GM12878 (cell line): ENCODE measurements around the gene MGAT5. TPM values are rescaled to one million over a fixed set of nuclear protein-coding genes. Genes with fewer than 3 reads are reported as not detected.

Experiments used
- BCL11A ChIP-seq: IDR thresholded peaks from 2 replicates; pipeline ENCODE4 v1.6.1; 2011; ENCODE audit warnings: low read depth, low read length
- BMI1 ChIP-seq: fragments of 450-650 bp; IDR thresholded peaks from 2 replicates; pipeline ENCODE4 v1.6.1; 2016; ENCODE audit warnings: mild to moderate bottlenecking, moderate library complexity, borderline replicate concordance
- CHD4 ChIP-seq: fragments of 200-600 bp; sonication (generic); IDR thresholded peaks from 2 replicates; pipeline ENCODE4 v1.6.1; 2016; ENCODE audit warnings: mild to moderate bottlenecking
- EED ChIP-seq: sonication (generic); IDR thresholded peaks from 2 replicates; pipeline ENCODE4 v1.6.1; 2016; ENCODE audit warnings: antibody characterized with exemption, low read depth
- ETV6 ChIP-seq, 2 experiments: fragments of 450-650 bp in 1 of 2; IDR thresholded peaks in 1 of 2; conservative IDR thresholded peaks in 1 of 2; 2 replicates each; pipeline ENCODE4 v1.6.1; 2014; ENCODE audit warnings: antibody characterized with exemption in 1 of 2, borderline replicate concordance in 1 of 2, low read depth in 1 of 2, mild to moderate bottlenecking in 1 of 2, moderate library complexity in 1 of 2
- HDAC6 ChIP-seq: fragments of 200-600 bp; sonication (generic); IDR thresholded peaks from one replicate; pipeline ENCODE4 v1.8.0; 2017; ENCODE audit warnings: antibody characterized with exemption; ENCODE audit not compliant: unreplicated experiment
- IKZF2 ChIP-seq, 2 experiments: fragments of 450-650 bp; IDR thresholded peaks; 2 replicates each; pipeline ENCODE4 v1.6.1; 2017; ENCODE audit warnings: mild to moderate bottlenecking in 2 of 2, moderate library complexity in 2 of 2
- KAT2A ChIP-seq: conservative IDR thresholded peaks from 2 replicates; pipeline ENCODE4 v1.6.1; 2011; ENCODE audit warnings: low read depth, low read length; ENCODE audit not compliant: control insufficient read depth
- MTA2 ChIP-seq: fragments of 450-650 bp; IDR thresholded peaks from 2 replicates; pipeline ENCODE4 v1.6.1; 2016; ENCODE audit warnings: low read depth, mild to moderate bottlenecking, moderate library complexity
- MTA3 ChIP-seq: IDR thresholded peaks from 2 replicates; pipeline ENCODE4 v1.6.1; 2012; ENCODE audit warnings: low read length, inconsistent platforms, borderline replicate concordance
- NBN ChIP-seq: fragments of 450-650 bp; IDR thresholded peaks from 2 replicates; pipeline ENCODE4 v1.6.1; 2016
- NFIC ChIP-seq: IDR thresholded peaks from 2 replicates; pipeline ENCODE4 v1.6.1; 2012; ENCODE audit warnings: low read depth, mild to moderate bottlenecking, inconsistent platforms, low read length, moderate library complexity
- NR2C1 ChIP-seq: fragments of 450-650 bp; IDR thresholded peaks from 2 replicates; pipeline ENCODE4 v1.6.1; 2017; ENCODE audit warnings: antibody characterized with exemption, mild to moderate bottlenecking, moderate library complexity
- NR2F1 ChIP-seq: fragments of 450-650 bp; conservative IDR thresholded peaks from 2 replicates; pipeline ENCODE4 v1.6.1; 2017; ENCODE audit warnings: mild to moderate bottlenecking
- PAX8 ChIP-seq: fragments of 450-650 bp; IDR thresholded peaks from 2 replicates; pipeline ENCODE4 v1.6.1; 2017; ENCODE audit warnings: mild to moderate bottlenecking, moderate library complexity
- PML ChIP-seq: IDR thresholded peaks from 2 replicates; pipeline ENCODE4 v1.6.1; 2012; ENCODE audit warnings: low read length, inconsistent platforms
- POLR2A ChIP-seq: IDR thresholded peaks from 2 replicates; pipeline ENCODE4 v1.6.1; 2011; ENCODE audit warnings: low read depth, mild to moderate bottlenecking, low read length
- POLR2AphosphoS5 ChIP-seq: IDR thresholded peaks from 2 replicates; pipeline ENCODE4 v1.6.1; 2011; ENCODE audit warnings: mild to moderate bottlenecking, low read length, inconsistent platforms
- SIX5 ChIP-seq: IDR thresholded peaks from 2 replicates; pipeline ENCODE4 v1.6.1; 2011; ENCODE audit warnings: mild to moderate bottlenecking, low read depth, low read length, moderate library complexity; ENCODE audit not compliant: severe bottlenecking
- SMAD5 ChIP-seq: IDR thresholded peaks from 2 replicates; pipeline ENCODE4 v1.6.1; 2016; ENCODE audit warnings: antibody characterized with exemption, low read depth
- WRNIP1 ChIP-seq: IDR thresholded peaks from 2 replicates; pipeline ENCODE4 v1.6.1; 2011; ENCODE audit warnings: low read depth, low read length, improper control_type of control experiment, borderline replicate concordance
- ZNF207 ChIP-seq: fragments of 450-650 bp; IDR thresholded peaks from 2 replicates; pipeline ENCODE4 v1.6.1; 2014; ENCODE audit warnings: antibody characterized with exemption, mild to moderate bottlenecking, borderline replicate concordance
- ZZZ3 ChIP-seq: IDR thresholded peaks from 2 replicates; pipeline ENCODE4 v1.6.1; 2011; ENCODE audit warnings: low read depth; ENCODE audit not compliant: control insufficient read depth, insufficient read length
- polyA plus RNA-seq, 11 experiments: library from polyadenylated mRNA; depleted of rRNA in 4 of 11; unstranded in 6 of 11; stranded (reverse) in 5 of 11; fragments of >200 nt; fragmentation: Nextera tagmentation in 4 of 11; fragmentation: Illumina TruSeq in 1 of 11; extraction: Ambion mirVana in 4 of 11; extraction: Trizol in 1 of 11; gene quantifications; 1 replicate in 1 of 11; 2 replicates in 10 of 11; pipeline versions ENCODE4 v1.2.1 to v1.2.3, GENCODE V29; 2011 to 2016; ENCODE audit warnings: inconsistent platforms in 2 of 11, missing spikeins in 2 of 11, low read depth in 1 of 11
- total RNA-seq, 4 experiments: library from RNA; depleted of rRNA in 3 of 4; stranded (reverse); fragments of >200 nt in 3 of 4; fragmentation: Illumina TruSeq in 1 of 4; extraction: Trizol in 1 of 4; gene quantifications; 2 replicates each; pipeline versions ENCODE4 v1.2.1 to v1.2.3, GENCODE V29; 2013 to 2021
- TF ChIP-seq, protein P1 (sequence below): fragments of 450-650 bp; IDR thresholded peaks from 2 replicates; pipeline ENCODE4 v1.6.1; 2014; ENCODE audit warnings: mild to moderate bottlenecking
- TF ChIP-seq, protein P2 (sequence below): fragments of 450-650 bp; IDR thresholded peaks from 2 replicates; pipeline ENCODE4 v1.6.1; 2017; ENCODE audit warnings: mild to moderate bottlenecking, low read depth, inconsistent platforms; ENCODE audit not compliant: poor library complexity, severe bottlenecking
- TF ChIP-seq, protein P3 (sequence below): IDR thresholded peaks from 2 replicates; pipeline ENCODE4 v1.6.1; 2011; ENCODE audit warnings: mild to moderate bottlenecking, low read depth, low read length, moderate library complexity; ENCODE audit not compliant: insufficient replicate concordance
- TF ChIP-seq, protein P4 (sequence below): fragments of 450-650 bp; IDR thresholded peaks from 2 replicates; pipeline ENCODE4 v1.6.1; 2017; ENCODE audit warnings: mild to moderate bottlenecking

Gene MGAT5
- total and polyA plus RNA-seq, 10 of the 15 experiments (the other 5 are each of a cell fraction or from before 2014, with no cell fraction given) = 4.9 to 104 (median 36.2) TPM

DNA sequence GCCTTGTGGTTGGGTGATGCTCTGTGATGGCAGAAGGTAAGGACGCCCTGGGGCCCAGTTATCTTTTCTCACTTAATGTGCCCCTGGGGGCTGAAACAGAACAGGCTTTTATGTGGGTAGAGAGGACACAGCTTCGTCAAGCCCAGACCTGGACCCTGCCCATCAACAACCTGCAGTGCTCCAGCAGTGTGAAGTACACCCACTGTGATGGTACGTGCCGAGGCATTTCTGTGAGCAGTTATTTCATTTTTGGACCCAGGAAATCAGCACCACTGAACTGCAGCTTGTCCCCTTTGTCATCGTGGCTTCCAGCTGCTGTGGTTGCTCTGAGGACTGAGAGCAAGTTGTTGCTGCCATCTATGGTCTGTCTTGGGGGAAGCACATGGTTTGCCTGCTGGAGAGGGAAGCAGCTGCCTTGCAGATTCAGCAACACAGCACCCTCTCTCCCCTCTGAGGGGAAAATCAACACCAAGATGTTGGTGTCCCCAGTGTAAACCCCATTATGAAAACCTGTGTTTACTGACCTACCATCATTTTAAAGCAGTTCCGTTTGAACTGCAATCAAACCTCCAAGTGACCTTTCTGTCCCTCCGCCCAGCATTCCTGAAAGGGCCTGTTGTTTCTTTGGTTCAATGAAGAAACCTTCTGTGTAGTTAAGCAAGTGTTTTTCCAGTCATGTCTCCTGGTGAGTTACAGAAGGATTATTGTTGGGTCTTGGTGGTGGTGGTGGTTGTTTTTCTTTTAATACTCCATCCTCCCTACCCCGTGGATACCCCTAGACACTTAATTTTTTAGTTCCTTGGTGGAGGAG lies 158.2 kb downstream of the MGAT5 start (continued):
- no peak for TF ChIP-seq PAX8
- TF ChIP-seq BMI1 = no peak
- no peak for TF ChIP-seq HDAC6
- TF ChIP-seq WRNIP1 = no peak; the same call in 1 of the 2 replicates
- no peak for TF ChIP-seq MTA3
- TF ChIP-seq BCL11A = no peak
- TF ChIP-seq SIX5 = no peak
- no peak for TF ChIP-seq ZNF207
- TF ChIP-seq, protein P1, sequence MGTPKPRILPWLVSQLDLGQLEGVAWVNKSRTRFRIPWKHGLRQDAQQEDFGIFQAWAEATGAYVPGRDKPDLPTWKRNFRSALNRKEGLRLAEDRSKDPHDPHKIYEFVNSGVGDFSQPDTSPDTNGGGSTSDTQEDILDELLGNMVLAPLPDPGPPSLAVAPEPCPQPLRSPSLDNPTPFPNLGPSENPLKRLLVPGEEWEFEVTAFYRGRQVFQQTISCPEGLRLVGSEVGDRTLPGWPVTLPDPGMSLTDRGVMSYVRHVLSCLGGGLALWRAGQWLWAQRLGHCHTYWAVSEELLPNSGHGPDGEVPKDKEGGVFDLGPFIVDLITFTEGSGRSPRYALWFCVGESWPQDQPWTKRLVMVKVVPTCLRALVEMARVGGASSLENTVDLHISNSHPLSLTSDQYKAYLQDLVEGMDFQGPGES = no peak
- TF ChIP-seq, protein P2, sequence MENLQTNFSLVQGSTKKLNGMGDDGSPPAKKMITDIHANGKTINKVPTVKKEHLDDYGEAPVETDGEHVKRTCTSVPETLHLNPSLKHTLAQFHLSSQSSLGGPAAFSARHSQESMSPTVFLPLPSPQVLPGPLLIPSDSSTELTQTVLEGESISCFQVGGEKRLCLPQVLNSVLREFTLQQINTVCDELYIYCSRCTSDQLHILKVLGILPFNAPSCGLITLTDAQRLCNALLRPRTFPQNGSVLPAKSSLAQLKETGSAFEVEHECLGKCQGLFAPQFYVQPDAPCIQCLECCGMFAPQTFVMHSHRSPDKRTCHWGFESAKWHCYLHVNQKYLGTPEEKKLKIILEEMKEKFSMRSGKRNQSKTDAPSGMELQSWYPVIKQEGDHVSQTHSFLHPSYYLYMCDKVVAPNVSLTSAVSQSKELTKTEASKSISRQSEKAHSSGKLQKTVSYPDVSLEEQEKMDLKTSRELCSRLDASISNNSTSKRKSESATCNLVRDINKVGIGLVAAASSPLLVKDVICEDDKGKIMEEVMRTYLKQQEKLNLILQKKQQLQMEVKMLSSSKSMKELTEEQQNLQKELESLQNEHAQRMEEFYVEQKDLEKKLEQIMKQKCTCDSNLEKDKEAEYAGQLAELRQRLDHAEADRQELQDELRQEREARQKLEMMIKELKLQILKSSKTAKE = no peak
- no peak for TF ChIP-seq KAT2A
- TF ChIP-seq IKZF2 (IDR thresholded peaks at IDR 0.05) = peak in 1 of 2 experiments; percentile 26; a peak in 1 of 4 replicates
- no peak for TF ChIP-seq CHD4
- TF ChIP-seq SMAD5 = no peak
- TF ChIP-seq, protein P3, sequence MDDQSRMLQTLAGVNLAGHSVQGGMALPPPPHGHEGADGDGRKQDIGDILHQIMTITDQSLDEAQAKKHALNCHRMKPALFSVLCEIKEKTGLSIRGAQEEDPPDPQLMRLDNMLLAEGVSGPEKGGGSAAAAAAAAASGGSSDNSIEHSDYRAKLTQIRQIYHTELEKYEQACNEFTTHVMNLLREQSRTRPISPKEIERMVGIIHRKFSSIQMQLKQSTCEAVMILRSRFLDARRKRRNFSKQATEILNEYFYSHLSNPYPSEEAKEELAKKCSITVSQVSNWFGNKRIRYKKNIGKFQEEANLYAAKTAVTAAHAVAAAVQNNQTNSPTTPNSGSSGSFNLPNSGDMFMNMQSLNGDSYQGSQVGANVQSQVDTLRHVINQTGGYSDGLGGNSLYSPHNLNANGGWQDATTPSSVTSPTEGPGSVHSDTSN = peak; percentile 42
- 0 out of 2 replicates have a peak, but pooled peaks have one; percentile 29 for TF ChIP-seq EED
- no peak for TF ChIP-seq NR2C1
- TF ChIP-seq, protein P4, sequence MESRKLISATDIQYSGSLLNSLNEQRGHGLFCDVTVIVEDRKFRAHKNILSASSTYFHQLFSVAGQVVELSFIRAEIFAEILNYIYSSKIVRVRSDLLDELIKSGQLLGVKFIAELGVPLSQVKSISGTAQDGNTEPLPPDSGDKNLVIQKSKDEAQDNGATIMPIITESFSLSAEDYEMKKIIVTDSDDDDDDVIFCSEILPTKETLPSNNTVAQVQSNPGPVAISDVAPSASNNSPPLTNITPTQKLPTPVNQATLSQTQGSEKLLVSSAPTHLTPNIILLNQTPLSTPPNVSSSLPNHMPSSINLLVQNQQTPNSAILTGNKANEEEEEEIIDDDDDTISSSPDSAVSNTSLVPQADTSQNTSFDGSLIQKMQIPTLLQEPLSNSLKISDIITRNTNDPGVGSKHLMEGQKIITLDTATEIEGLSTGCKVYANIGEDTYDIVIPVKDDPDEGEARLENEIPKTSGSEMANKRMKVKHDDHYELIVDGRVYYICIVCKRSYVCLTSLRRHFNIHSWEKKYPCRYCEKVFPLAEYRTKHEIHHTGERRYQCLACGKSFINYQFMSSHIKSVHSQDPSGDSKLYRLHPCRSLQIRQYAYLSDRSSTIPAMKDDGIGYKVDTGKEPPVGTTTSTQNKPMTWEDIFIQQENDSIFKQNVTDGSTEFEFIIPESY = no peak
- no peak for TF ChIP-seq NFIC
- TF ChIP-seq PML = no peak
- TF ChIP-seq NBN = peak; percentile 75; the same call in 1 of the 2 replicates
- peak; percentile 63 for TF ChIP-seq MTA2
- peak in 1 of 2 experiments; percentile 78; a peak in 2 of 4 replicates for TF ChIP-seq ETV6 (conservative IDR thresholded peaks at IDR 0.05 in 1 of 2, IDR thresholded peaks at IDR 0.05 in 1 of 2; ENCODE audit: borderline replicate concordance in 1 of 2, low read depth in 1 of 2)
- no peak for TF ChIP-seq ZZZ3
- no peak for TF ChIP-seq POLR2A
- TF ChIP-seq POLR2AphosphoS5 = no peak
- no peak for TF ChIP-seq NR2F1
